ENCODE data around the gene KCNV2. TPM values are rescaled to one million over a fixed set of nuclear protein-coding genes. Genes with fewer than 3 reads are reported as not detected.

The KCNV2 gene
- total and polyA plus RNA-seq, 7 donors: not detected

DNA sequence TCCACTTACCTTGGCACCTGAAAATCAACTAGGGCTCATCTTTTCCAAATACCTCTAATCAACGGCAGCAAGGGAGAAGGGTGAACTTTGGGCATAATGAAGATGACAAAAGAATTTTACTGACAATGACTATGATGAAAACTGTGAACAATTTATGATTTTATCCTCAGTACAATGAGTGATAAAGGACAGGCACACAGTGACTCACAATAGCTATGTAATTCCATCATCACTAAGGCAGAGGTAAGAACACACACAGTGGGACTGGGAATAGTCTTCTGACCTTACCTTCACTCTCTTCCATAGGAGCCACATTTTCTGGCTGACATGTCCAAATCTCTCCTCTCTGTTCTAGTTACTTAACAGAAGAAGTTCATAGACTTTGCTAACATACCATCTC, 26.1 kb upstream of the KCNV2 start:
- H3K27me3 ChIP-seq: no peaks in the 10 kb centered on the region
- H3K27ac ChIP-seq: no peak overlapping the region
- intact Hi-C loops (cut with DNase I): no loop called here
- H3K9me3 ChIP-seq: no peaks in the 10 kb centered on the region
- H3K36me3 ChIP-seq: no peaks in the 10 kb centered on the region
- no peak for DNase-seq
- WGBS, 2 donors: 88 to 93% methylated on average over 1 of the region's 1 CpG
- H3K4me1 ChIP-seq: no peaks in the 10 kb centered on the region
- TF ChIP-seq POLR2A (IDR thresholded peaks at IDR 0.05): no peak
- no peak for TF ChIP-seq POLR2AphosphoS5 (IDR thresholded peaks at IDR 0.05)
- no peak for TF ChIP-seq EP300 (IDR thresholded peaks at IDR 0.05)
- TF ChIP-seq, protein P1, sequence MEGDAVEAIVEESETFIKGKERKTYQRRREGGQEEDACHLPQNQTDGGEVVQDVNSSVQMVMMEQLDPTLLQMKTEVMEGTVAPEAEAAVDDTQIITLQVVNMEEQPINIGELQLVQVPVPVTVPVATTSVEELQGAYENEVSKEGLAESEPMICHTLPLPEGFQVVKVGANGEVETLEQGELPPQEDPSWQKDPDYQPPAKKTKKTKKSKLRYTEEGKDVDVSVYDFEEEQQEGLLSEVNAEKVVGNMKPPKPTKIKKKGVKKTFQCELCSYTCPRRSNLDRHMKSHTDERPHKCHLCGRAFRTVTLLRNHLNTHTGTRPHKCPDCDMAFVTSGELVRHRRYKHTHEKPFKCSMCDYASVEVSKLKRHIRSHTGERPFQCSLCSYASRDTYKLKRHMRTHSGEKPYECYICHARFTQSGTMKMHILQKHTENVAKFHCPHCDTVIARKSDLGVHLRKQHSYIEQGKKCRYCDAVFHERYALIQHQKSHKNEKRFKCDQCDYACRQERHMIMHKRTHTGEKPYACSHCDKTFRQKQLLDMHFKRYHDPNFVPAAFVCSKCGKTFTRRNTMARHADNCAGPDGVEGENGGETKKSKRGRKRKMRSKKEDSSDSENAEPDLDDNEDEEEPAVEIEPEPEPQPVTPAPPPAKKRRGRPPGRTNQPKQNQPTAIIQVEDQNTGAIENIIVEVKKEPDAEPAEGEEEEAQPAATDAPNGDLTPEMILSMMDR (IDR thresholded peaks at IDR 0.05): no peak
- no peak overlapping the region for H3K4me3 ChIP-seq

DNA sequence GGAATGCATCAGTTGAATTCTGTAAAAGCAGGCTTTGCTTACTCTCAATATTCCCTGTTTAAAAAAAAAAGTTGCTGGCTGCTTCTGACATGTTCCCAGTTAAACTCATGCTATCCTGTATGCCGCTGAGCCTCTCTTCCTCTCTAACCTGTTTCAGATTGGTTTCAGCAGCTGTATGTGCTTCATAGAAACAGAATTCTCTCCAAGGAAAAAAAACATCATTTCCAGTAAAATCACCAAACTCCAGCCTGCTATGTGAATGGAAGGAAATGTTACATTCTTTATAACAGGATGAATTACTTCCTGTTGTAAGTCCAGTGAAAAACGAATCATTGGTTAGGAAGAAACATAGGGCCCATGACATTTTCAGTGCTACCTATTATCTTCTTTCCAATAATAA, 25.7 kb upstream of the KCNV2 start:
- TF ChIP-seq, protein P1 (IDR thresholded peaks at IDR 0.05): no peak
- TF ChIP-seq POLR2A (IDR thresholded peaks at IDR 0.05) (no peak), POLR2AphosphoS5 (IDR thresholded peaks at IDR 0.05) (no peak), EP300 (IDR thresholded peaks at IDR 0.05) (no peak)
- no peaks in the 10 kb centered on the region for H3K36me3 ChIP-seq
- H3K27me3 ChIP-seq: no peaks in the 10 kb centered on the region
- intact Hi-C loops (cut with DNase I): no loop called here
- H3K27ac ChIP-seq: no peak overlapping the region
- H3K9me3 ChIP-seq: no peaks in the 10 kb centered on the region
- 49 to 72% methylated on average over 2 of the region's 2 CpGs for WGBS, 2 donors
- no peak for DNase-seq
- no peak overlapping the region for H3K4me3 ChIP-seq
- no peaks in the 10 kb centered on the region for H3K4me1 ChIP-seq

DNA sequence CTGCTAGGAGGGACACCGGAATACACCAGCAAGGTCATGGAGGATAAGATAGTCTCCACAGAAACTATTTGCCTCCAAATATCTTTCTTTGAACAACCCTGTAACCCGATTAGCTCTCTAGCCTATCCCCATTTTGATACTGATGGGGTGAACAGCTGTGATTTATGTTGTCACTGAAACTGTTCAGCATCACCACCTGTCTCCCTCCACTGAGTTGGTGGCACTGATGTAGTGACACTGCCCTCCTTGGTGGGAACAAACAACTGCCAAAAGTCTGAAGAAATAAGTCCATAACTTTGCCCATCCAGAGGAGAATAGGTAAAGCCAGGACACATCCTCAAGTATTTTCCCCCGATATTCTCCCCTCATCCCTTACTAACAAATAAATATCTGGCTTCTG, 24.3 kb upstream of the KCNV2 start:
- TF ChIP-seq POLR2AphosphoS5 (IDR thresholded peaks at IDR 0.05): no peak
- TF ChIP-seq EP300 (IDR thresholded peaks at IDR 0.05): no peak
- no peak for TF ChIP-seq POLR2A (IDR thresholded peaks at IDR 0.05)
- TF ChIP-seq, protein P1 (IDR thresholded peaks at IDR 0.05): no peak
- H3K9me3 ChIP-seq: no peaks in the 10 kb centered on the region
- 89 to 95% methylated on average over 3 of the region's 3 CpGs for WGBS, 2 donors
- H3K27ac ChIP-seq: no peak overlapping the region
- H3K36me3 ChIP-seq: no peaks in the 10 kb centered on the region
- DNase-seq: no peak
- H3K4me1 ChIP-seq: no peaks in the 10 kb centered on the region
- intact Hi-C loops (cut with DNase I): no loop called here
- no peak overlapping the region for H3K4me3 ChIP-seq
- no peaks in the 10 kb centered on the region for H3K27me3 ChIP-seq

DNA sequence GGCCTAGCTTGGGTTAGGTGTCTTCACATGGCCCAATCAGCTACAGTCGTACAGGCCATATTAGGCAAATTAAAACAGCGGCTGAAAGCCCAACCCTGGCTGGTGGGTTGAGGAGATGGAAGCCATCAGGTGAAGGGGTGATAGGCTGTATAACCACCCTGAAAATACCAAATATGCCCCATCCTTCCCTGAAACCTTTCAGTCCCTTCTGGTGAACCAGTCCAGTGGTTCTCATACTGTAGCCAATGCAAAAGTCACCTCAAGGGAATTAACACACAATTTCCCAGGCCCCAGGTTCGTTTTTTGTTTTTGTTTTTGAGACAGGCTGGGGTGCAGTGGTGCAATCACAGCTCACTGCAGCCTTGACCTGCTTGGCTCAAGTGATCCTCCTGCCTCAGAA, 19.8 kb upstream of the KCNV2 start:
- H3K36me3 ChIP-seq: no peaks in the 10 kb centered on the region
- no peak overlapping the region for H3K27ac ChIP-seq
- WGBS, 2 donors: 80 to 91% methylated on average over 3 of the region's 3 CpGs
- intact Hi-C loops (cut with DNase I): no loop called here
- TF ChIP-seq, protein P1 (IDR thresholded peaks at IDR 0.05): no peak
- TF ChIP-seq POLR2A (IDR thresholded peaks at IDR 0.05) (no peak), POLR2AphosphoS5 (IDR thresholded peaks at IDR 0.05) (no peak), EP300 (IDR thresholded peaks at IDR 0.05) (no peak)
- no peaks in the 10 kb centered on the region for H3K9me3 ChIP-seq
- no peaks in the 10 kb centered on the region for H3K4me1 ChIP-seq
- H3K27me3 ChIP-seq: no peaks in the 10 kb centered on the region
- H3K4me3 ChIP-seq: no peak overlapping the region
- DNase-seq: no peak

DNA sequence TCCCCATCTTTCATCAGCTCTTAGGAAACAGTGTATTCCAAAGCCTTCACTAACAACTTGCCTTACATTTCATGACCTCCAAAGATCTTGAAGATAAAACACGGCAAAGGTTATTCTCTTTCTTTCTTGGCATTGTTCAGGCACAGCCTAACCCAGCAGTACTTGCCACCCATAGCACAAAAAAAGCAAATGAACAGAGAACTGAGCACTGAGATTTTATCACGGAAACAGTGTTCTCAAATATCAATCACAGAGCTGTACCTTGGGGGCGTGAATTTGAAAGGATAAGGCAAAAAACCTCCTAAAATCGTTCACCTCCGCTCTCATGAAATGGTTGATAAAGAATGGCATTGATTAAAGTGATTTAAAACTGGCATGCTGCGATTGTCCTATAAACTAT, 16.9 kb upstream of the KCNV2 start:
- intact Hi-C loops (cut with DNase I): no loop called here
- no peaks in the 10 kb centered on the region for H3K9me3 ChIP-seq
- no peak overlapping the region for H3K27ac ChIP-seq
- DNase-seq: no peak
- no peaks in the 10 kb centered on the region for H3K27me3 ChIP-seq
- TF ChIP-seq, protein P1 (IDR thresholded peaks at IDR 0.05): no peak
- TF ChIP-seq EP300 (IDR thresholded peaks at IDR 0.05) (no peak), POLR2A (IDR thresholded peaks at IDR 0.05) (no peak), POLR2AphosphoS5 (IDR thresholded peaks at IDR 0.05) (no peak)
- H3K4me1 ChIP-seq: no peaks in the 10 kb centered on the region
- no peak overlapping the region for H3K4me3 ChIP-seq
- 82 to 84% methylated on average over 6 of the region's 6 CpGs for WGBS, 2 donors
- H3K36me3 ChIP-seq: no peaks in the 10 kb centered on the region

Data from sigmoid colon (tissue), 7 donors.